Measurements from ENCODE around the gene TSPYL6.
"Not testable (repeated sequence)": the region's sequence is repeated elsewhere in the genome, so short reads cannot be mapped to it uniquely, and the experiment has no call there.

TSPYL6 gene

DNA sequence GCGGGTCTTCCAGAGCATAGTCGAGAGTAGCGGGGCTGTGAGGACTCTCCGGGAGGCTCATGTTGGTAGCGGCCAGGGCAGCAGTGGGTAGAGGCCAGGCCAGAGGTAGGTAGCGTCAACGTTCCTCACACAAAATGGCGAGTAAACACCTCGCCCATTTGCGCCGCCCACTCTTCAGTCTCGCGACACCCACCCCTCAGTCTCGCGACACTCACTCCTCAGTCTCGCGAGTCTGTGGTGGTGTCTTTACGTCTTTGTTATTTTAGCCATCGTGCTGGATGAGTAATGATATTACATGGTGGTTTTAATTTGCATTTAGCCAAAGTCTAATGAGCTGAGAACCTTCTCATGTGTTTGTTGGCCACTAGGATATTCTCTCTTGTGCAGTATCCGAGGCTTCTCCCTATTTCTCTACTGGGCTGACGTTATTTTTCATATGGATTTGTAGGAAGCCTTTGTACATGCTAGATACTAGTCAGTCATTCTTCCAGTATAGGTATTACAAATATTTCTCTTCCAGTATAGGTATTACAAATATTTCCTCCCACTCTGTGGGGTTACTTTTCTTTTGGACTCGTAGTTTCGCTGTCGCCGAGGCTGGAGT, at the start of gene TSPYL6:
Gene TSPYL6, minus strand, starts transcription at position 139 of the 604 bp plus-strand sequence. Its CDS starts 78 bp downstream, at position 61.
- in situ Hi-C loops (cut with MboI; ENCODE audit: low sequenced_read_pairs): no loop called here

DNA sequence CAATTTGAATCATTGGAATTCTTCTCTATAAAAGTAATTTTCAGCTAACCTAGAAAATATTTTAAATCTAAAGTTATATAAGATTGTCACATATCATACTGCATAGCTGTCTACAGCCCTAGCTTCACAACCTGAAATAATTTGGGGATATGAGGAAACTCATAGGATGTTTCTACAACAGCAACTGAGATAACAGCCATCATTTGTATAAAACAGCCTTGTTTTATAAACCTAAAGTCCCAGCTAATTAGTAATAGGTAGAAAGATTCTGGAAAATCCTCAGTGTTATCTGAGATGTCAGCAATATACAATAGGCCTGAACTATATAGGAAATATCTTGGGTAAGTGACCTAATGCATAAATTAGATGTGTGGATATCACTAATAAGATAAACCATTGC, 47.6 kb upstream of the TSPYL6 start:
- in situ Hi-C loops (cut with MboI; ENCODE audit: low sequenced_read_pairs): no loop called here

DNA sequence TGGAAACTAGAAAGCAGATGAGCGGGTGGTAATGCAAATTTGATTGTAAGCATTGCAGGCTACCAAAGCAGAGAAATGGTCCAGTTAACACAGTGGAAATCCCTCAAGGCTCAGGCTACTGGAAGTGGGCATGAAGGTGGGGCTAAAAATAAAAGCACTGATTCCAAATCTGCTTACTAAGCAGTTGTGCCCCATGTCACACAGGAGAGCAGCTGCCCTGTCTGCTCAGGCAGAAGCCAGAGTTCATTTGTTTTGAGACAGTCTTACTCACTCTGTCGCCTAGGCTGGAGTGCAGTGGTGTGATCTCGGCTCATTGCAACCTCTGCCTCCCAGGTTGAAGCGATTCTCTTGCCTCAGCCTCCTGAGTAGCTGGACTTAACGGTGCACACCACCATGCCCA, 42.5 kb upstream of the TSPYL6 start:
- in situ Hi-C loops (cut with MboI; ENCODE audit: low sequenced_read_pairs): no loop called here

DNA sequence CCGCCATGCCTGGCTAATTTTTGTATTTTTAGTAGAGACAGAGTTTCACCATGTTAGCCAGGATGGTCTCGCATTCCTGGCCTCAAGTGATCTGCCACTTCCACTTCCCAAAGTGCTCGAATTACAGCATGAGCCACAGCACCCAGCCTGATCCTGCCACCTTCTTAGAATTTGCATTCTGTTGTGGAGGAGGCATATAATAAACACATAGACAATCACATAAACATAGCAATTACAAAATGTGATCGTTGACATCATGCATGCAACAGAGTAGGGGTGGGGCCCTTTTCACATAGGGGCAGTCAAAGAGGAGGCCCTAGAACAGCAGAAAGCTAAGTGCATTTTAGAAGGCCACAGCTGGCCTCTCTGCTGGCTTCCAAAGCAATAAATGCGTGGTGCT, 39.9 kb upstream of the TSPYL6 start:
- in situ Hi-C loops (cut with MboI; ENCODE audit: low sequenced_read_pairs): no loop called here

DNA sequence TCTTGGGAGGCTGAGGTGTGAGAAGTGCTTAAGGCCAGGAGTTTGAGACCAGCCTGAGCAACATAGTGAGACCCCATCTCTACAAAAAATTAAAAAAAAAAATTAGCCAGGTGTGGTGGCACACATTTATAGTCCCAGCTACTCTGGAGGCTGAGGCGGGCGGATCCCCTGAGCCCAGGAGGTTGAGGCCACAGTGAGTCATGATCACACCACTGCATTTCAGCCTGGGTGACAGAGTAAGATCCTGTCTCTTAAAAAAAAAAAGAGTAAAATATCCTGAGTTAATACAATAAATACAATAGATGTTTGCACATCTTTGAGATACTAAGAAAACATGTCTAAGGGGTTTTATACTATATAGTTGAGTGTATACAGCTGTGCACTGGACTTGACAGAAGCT, 38.6 kb upstream of the TSPYL6 start:
- in situ Hi-C loops (cut with MboI; ENCODE audit: low sequenced_read_pairs): not testable (repeated sequence)

DNA sequence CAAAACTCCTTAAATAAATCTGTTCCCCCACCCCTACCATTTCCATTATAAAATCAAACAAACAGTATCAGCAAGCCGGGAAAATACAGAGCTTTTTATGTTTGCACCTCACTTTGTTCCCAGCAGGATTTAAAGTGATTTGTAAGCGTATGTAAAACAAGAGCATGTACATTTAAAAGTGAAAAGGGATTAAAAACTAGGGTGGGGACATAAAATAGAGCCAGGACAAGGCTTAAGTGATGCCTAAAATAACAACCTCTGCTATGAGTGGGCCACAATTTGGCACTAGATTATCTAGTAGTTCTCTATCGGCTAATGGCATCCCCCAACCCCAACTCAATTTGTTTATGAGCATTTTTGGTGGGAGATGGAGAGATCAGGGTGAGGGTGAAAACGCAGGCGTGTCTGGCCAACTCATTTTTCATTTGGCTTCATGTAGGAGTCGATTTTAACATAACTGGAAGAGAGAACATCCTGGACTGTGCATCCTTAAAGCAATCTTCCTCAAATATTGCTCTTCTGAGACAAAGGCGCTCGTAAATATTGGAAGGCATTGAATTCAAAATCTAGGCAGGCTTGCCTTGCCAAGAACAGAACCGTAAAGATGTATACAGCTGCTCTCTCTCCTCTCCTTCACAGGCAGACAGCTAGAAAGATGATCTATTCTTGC, 34.5 kb upstream of the TSPYL6 start:
- in situ Hi-C loops (cut with MboI; ENCODE audit: low sequenced_read_pairs): no loop called here

DNA sequence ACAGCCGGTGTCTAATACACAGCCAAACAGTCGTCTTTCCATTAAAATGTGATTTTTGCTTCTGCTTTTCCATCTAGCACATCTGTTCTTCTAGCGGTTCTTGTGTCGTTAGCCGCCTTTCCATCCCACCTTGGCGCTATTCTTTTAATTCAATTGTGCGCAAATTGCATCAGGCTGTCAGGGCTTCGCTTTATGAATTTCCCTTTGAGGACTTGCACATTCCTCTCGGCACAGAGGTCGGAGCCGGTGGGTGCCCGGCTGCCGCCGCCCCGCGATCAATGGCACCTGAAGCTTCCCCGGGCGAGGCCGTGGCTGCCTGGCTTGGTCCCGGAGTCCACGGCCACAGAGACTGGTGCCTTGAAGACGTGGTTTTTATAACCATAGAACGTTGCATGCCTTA, 33.9 kb upstream of the TSPYL6 start:
- in situ Hi-C loops (cut with MboI; ENCODE audit: low sequenced_read_pairs): no loop called here

DNA sequence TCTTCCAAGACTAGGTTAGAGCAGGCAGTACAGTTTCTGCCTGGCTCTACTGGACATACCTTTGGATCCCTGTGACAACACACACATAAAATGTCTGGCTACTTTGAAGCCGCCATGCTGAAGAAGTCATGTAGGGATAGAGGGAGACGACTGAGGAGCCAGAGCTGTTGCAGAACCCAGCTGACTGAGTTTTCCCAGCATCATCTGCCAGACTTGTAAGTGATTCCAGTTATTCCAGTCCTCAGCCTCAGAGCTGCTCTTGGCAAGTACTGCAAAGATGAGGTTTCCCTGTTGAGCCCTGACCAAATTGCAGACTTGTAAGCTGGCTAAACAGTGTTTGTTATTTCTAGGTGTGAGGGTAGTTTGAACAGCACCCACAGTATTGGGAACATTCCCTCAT, 31.5 kb upstream of the TSPYL6 start:
- in situ Hi-C loops (cut with MboI; ENCODE audit: low sequenced_read_pairs): no loop called here

DNA sequence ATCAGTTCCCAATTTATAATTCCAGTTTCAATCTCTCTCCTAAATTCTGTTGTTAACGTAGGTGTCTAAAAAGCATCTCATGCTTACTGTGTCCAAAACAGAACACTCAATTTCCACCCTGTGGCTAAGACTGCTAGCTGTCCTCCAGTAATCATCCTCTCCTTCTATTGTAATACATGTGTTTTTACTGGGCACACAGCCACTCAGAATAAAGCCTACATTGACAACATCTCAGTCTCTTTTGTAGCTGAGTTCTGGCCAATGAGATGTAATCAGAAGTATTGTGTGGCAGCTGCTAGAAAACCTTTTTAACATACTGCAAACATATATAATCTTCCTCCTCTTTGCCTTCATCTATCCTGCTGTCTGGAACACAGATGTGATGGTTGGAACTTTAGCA, 29.4 kb upstream of the TSPYL6 start:
- in situ Hi-C loops (cut with MboI; ENCODE audit: low sequenced_read_pairs): no loop called here

DNA sequence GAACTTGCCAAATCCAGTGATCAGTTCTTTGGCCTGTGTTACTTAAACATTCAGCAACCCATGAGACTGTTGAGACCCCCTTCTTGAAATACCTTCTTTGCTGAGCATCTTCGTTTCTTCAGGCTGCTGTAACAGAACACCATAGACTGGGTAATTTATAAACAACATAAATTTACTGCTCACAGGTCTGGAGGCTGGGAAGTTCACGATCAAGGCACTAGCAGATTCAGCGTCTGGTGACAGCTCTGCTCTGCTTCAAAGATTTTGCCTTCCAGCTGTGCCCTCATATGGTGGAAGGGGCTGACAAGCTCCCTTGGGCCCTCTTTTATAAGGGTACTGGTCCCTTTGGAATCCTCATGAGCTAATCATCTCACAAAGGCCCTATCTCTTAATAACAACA, 28.8 kb upstream of the TSPYL6 start:
- in situ Hi-C loops (cut with MboI; ENCODE audit: low sequenced_read_pairs): no loop called here

DNA sequence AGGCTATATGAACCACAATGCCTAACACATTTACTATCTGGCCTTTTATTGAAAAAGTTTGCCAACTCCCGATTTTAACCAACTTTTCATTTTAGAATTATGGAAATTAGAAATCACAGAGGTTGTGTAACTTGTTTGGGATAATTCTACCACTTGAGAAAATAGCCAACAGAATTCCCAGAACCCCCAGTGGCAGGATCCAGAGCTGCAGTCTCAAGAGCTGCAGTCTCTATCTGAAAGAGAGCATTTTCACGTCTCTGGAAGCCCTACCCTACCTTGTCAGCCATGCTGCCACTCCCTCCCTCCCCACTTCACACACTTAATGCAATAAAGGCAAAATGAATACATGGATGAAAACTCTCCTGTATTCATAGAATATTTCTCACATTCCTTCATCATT, 23.4 kb upstream of the TSPYL6 start:
- in situ Hi-C loops (cut with MboI; ENCODE audit: low sequenced_read_pairs): no loop called here

DNA sequence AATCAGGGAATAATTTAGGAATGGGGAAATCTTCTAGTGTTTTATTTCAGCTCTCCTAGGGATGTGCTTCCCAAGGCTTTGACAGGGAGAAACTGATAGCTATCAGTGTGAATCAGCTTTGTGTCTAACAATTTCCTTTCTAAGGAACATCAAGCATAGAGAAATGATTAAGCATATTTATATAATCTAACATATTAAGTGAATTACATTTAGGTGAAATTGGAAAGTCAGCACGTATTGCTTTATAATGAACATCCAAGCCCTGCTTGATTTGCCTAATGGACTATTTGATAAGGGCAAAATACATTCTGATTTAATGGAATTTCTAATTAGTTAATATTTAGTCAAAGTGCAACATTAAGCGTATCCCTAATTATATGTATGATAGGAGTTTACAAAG, 19.5 kb upstream of the TSPYL6 start:
- in situ Hi-C loops (cut with MboI; ENCODE audit: low sequenced_read_pairs): no loop called here

DNA sequence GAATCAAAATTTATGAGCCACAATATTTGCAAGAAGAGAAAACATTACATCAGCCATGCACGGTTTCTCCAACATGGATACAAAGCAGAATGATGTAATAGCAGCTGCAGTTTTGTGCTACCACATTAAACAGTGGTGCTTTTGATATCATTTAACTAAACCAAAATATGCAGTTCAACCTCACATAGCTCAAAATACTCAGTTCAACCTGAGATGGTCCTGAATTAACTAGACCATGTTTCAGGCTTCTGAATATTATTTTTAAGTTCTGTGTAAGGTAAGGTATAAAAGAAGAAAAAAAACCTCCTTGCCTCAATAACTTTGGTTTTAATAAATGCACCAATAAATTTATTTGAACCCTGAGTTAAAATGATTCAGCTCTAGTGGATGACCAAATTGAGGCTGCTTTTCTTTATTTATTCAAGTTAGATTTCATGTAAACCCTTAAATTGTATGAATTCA, 18.8 kb upstream of the TSPYL6 start:
- in situ Hi-C loops (cut with MboI; ENCODE audit: low sequenced_read_pairs): no loop called here

DNA sequence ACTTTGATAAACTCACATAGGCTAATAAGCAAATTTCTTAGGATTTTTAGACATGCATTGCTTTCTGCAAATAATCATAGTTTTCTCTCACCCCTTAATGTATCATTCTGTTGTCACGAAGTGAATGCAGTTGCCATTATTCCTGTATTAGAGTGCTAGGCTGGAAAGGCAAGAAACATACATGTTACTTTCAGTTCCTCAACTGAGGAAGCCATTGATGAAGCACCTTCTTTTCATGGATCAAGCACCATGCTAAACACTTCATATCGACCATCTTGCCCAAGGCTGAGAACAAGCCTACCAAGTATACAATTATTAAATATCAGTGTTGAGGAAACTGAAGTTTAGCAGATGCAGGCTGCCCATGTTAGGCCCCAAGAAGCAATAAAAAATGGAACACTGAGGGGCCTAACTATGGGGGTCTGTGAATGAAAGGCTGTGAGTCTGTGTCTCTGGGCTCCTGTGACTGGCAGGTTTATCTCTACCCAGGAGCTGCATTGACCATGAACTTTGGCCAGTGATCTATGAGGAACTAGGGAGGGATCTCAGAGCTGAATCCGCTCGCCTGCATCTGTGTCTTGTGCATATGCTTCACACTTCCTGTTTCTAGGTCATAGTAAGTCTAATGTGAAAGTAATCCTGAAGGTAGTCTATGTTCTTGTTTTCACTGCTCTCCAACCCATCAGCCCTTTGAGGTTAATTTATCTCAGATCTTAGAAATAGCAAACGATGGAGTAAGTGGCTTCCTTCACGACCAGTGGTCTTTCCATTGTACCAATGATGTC, 16.0 kb upstream of the TSPYL6 start:
- in situ Hi-C loops (cut with MboI; ENCODE audit: low sequenced_read_pairs): no loop called here

DNA sequence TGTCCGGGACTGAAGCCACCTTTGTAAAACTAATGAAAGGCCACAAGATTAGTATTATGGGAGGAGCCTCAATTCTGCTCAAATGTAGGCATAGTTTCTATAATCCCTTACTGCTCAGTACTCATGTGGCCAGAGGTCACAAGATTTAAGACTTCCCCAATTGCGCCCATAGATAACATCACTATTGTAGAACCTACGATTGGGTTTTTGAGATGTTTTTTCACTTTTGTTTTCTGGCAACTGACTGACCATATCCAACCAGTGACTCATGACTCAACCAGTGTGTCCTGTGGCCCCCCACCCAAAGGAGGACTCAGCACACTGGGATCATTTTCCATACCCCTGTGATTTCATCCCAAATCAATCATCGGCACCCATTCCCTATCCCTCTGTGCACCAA, 15.2 kb upstream of the TSPYL6 start:
- in situ Hi-C loops (cut with MboI; ENCODE audit: low sequenced_read_pairs): no loop called here

DNA sequence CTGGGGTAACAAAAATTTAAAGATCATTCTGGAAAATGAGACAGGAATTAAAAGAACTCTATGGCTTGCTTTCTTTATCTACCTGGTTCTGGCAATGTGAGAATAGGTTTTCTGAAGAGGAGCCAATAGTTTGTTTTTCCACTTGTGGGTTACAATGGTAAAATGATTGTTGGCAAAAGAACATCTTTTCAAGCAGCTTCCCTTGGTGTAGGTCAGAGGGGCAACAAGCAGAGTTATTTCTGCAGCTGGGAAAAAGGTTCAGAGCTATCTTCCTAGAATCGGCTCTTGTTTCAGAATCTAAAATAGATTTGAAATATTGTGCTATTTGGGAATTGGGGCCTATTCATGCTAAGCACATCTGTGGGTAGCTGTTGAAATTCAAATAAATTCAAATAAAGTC, 11.5 kb upstream of the TSPYL6 start:
- in situ Hi-C loops (cut with MboI; ENCODE audit: low sequenced_read_pairs): no loop called here

DNA sequence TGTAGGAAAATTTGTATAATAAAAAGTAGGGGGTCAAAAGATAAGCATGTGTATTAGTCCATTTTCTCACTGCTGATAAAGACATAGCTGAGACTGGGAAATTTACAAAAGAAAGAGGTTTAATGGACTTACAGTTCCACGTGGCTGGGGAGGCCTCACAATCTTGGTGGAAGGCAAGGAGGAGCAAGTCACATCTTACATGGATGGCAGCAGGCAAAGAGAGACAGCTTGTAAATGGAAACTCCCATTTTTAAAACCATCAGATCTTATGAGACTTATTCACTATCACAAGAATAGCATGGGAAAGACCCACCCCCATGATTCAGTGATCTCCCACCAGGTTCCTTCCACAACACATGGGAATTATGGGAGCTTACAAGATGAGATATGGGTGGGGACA, 9.1 kb upstream of the TSPYL6 start:
- in situ Hi-C loops (cut with MboI; ENCODE audit: low sequenced_read_pairs): not testable (repeated sequence)

DNA sequence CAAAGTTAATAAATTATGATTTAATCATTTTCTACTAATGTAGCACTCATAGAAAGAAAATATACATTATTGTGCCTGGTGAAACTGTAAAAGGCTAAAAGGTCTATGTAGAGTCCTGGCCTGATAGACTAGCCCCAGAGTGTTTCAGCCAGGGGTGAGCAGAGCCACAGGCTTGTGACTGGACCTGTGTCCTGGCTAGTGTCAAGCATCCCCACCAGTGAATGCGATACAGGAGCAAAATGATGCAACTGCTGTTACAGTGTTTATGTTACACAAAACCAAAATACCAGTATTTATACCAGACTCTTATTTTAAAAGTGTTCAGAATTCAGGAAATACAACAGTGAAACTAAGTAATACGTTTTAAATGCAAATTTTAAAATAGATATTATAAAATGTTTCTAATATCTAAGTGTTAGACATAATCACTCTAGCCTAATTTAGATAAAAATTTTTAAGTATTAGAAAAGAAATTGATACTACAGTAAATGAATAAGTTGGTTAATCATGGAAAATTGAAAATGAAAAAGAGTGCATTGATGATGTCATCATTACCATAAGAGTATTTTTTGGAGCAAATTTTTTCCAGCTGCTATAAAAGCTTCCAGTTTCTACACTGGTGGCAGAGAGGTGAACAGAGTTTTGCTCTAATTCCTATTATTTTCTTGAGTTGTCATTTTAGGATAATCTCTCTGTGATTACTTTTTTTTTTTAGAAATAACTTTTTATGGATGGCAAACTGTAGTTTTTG, 6.2 kb upstream of the TSPYL6 start:
- in situ Hi-C loops (cut with MboI; ENCODE audit: low sequenced_read_pairs): no loop called here

DNA sequence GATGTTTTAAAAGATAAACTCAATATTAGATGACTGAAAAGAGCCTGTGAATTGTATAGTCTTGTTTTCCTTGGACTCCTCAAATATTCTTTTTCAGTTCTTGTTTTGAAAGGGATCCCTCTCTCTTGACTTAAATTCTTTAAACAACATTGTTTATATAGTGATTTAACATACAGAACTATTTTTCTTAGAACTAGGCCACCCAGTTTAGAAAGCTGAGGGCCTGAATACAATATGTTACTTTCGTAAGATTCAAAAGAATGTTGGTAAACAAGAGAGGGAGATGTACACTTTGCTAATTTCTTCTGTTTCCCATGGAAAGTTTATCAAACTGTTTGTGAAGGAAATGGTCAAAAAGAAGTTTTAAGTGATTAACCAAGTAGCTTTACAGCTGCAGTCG, 5.5 kb upstream of the TSPYL6 start:
- in situ Hi-C loops (cut with MboI; ENCODE audit: low sequenced_read_pairs): no loop called here

DNA sequence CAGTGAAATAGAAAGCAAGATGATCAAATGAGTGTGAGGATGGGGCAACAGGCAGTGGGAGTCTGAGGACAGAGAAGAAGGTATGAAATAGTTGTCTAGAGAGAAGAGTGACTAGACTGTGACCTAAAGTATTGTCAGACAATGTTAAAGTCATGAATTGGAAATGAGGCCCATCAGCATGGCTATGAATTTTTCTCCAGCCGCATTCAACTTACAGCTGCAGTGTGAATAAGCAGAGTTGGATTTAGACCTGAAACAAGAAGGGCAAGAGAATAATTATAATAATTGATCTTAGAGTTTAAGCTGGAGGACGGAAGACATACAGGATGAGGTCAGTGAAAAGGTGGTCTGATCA, 4.2 kb upstream of the TSPYL6 start:
- in situ Hi-C loops (cut with MboI; ENCODE audit: low sequenced_read_pairs): no loop called here

DNA sequence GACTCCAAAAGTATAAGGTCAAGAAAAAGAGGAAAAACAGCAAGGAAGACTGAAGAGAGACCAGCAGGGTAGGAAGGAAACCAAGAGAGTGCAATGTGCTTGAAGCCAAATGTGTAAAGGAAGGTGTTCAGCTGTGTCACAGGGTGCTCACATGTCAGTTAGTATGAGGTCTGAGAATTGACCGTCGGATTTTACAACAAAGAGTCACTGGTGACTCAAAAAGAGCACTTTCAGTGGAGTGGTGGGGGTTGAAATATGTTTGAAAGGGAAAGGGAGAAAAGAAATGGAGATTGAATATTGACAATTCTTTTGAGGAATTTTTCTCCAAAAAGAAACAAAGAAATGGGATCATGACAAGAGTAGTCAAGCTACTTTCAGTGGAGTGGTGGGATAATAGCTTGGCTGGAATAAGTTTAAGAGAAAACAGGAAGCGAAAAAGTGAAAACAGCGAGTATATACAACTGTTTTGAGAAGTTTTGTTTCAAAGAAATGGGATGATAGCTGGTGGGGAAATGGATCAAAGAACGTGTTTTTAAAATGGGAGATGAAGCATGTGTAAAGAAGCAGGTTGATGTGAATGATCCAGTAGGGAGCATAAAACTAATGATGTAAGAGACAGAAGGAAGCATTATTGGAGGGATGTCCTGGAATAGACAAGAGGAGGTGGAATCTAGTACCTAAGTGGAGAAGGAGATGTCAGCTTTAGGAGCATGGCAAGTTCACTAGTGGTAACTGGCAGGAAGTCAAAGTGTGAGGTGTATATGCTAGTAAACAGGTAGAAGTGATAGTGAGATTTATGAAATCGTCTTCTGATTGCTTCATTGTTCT, 3.6 kb upstream of the TSPYL6 start:
- in situ Hi-C loops (cut with MboI; ENCODE audit: low sequenced_read_pairs): no loop called here

Data from hTERT RPE-1 (cell line).